ENCODE data around the gene CSTF1.
A peak's percentile ranks its signal among the peaks of the same experiment; 100 is the strongest.

CSTF1 gene

DNA sequence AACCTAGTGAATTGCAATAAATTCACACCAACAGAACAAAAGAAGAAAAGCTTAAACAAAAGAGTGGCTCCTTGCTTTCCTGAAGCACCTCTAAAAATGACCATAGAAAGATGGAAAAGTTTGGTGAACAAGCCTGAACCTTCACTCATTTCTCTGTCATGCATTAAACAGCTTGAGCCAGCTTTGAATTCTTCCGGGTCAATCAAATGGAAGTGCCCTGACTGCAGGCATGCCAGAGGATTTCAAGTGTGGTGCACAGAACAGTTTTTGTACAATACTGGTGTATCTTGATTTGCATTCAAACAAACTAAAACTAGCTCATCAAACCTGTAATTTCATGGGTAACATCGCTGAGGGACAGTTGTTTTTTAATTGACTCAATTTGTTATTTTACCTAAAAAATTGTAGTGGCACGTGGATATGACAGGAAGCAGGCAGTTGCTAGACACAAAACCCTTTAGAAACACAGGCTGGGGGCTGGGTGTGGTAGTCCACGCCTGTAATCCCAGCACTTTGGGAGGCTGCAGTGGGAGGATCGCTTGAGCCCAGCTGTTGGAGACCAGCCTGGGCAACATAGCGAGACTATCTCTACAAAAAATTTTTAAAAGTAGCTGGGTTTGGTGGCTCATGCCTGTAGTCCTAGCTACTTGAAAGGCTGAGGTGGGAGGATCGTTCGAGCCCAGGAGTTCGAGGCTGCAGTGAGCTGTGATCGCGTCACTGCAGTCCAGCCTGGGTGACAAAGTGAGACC lies 28.7 kb downstream of the CSTF1 start:
- TF ChIP-seq, protein P1, sequence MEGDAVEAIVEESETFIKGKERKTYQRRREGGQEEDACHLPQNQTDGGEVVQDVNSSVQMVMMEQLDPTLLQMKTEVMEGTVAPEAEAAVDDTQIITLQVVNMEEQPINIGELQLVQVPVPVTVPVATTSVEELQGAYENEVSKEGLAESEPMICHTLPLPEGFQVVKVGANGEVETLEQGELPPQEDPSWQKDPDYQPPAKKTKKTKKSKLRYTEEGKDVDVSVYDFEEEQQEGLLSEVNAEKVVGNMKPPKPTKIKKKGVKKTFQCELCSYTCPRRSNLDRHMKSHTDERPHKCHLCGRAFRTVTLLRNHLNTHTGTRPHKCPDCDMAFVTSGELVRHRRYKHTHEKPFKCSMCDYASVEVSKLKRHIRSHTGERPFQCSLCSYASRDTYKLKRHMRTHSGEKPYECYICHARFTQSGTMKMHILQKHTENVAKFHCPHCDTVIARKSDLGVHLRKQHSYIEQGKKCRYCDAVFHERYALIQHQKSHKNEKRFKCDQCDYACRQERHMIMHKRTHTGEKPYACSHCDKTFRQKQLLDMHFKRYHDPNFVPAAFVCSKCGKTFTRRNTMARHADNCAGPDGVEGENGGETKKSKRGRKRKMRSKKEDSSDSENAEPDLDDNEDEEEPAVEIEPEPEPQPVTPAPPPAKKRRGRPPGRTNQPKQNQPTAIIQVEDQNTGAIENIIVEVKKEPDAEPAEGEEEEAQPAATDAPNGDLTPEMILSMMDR (IDR thresholded peaks at IDR 0.05) = no peak
- Histone ChIP-seq H3K27me3 (no peaks in the 10 kb centered on the region), H3K27ac (no peak overlapping the region), H3K4me3 (no peak overlapping the region), H3K9me3 (no peaks in the 10 kb centered on the region), H3K4me1 (no peaks in the 10 kb centered on the region), H3K36me3 (peaks cover 0 to 18% (median 0%) of the 10 kb centered on the region in 3 donors)
- DNase-seq = peak in 1 of 2 donors; percentile 16
- intact Hi-C loops (cut with DNase I; ENCODE audit: low total_unique reads) = no loop called here

DNA sequence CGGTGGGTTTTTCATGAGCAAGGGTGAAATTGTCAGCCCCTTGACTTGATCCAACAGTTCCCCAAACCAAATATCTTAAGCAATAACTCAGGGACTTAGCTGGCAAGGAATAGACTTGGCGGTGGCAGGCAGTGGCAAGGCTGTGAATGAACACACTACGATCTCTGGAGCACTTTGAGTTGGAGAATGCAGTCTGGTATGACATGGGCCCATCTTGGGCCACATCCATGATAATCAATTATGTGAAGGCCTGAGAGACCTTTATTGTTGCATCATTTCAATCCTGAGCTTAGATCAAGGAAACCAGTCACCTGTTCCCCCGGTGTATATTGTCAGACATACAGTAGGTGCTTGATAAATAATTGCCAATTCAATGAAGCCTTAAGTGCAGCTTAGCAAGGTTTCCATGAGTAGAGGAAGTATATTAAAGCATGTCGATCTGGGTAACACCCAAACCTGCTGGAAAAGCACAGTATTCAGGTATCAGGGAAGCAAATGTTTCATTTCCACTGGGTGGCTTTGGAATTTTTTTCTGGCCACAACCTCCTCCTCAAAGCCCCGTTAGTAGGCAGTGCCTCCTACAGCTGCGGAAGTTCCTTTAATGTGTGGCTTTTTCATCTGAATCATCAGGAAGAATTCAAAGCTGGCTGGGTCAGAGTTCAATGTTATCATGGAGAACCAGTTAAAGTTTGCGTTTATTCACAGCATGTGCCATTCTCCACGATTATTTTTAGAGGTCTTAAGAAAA lies 29.8 kb downstream of the CSTF1 start:
- TF ChIP-seq, protein P1 (IDR thresholded peaks at IDR 0.05) = no peak
- intact Hi-C loops (cut with DNase I; ENCODE audit: low total_unique reads) = no loop called here
- H3K4me3 ChIP-seq = no peak overlapping the region
- H3K4me1 ChIP-seq = no peaks in the 10 kb centered on the region
- peak in 1 of 2 donors; percentile 20 for DNase-seq
- no peaks in the 10 kb centered on the region for H3K9me3 ChIP-seq
- no peaks in the 10 kb centered on the region for H3K27me3 ChIP-seq
- H3K27ac ChIP-seq = no peak overlapping the region
- peaks cover 0 to 12% (median 0%) of the 10 kb centered on the region in 3 donors for H3K36me3 ChIP-seq

GRCh38 chr20:56422824-56423189 lies 30.4 kb downstream of the CSTF1 start:
- TF ChIP-seq, protein P1 (IDR thresholded peaks at IDR 0.05) = no peak
- H3K4me3 ChIP-seq = no peak overlapping the region
- H3K27ac ChIP-seq = no peak overlapping the region
- H3K36me3 ChIP-seq = peaks cover 0 to 6% (median 0%) of the 10 kb centered on the region in 3 donors
- H3K27me3 ChIP-seq = no peaks in the 10 kb centered on the region
- H3K9me3 ChIP-seq = no peaks in the 10 kb centered on the region
- peak in 1 of 2 donors; percentile 34 for DNase-seq
- H3K4me1 ChIP-seq = no peaks in the 10 kb centered on the region
- intact Hi-C loops (cut with DNase I; ENCODE audit: low total_unique reads) = no loop called here

DNA sequence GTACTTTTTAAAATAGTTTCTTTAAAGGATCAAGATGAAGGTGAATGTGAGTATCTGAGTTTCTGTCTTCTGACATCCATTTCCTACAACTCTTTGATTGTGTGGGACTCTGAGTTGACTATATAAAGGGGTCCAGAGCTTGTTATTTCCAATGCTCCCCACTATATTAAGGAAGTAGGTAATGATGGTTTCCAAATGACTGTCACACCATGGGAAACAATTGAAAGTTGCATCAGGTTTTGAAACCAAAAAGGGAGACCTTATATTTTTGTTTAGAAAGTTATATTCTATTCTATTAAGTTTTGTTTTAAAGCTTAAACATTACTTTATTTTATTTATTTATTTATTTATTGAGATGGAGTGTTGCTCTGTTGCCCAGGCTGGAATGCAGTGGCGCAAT lies 30.8 kb downstream of the CSTF1 start:
- Histone ChIP-seq H3K27me3 (no peaks in the 10 kb centered on the region), H3K36me3 (peaks cover 0 to 2% (median 0%) of the 10 kb centered on the region in 3 donors), H3K4me1 (no peaks in the 10 kb centered on the region), H3K4me3 (no peak overlapping the region), H3K27ac (no peak overlapping the region), H3K9me3 (no peaks in the 10 kb centered on the region)
- no peak for DNase-seq
- intact Hi-C loops (cut with DNase I; ENCODE audit: low total_unique reads) = no loop called here
- TF ChIP-seq, protein P1 (IDR thresholded peaks at IDR 0.05) = no peak

DNA sequence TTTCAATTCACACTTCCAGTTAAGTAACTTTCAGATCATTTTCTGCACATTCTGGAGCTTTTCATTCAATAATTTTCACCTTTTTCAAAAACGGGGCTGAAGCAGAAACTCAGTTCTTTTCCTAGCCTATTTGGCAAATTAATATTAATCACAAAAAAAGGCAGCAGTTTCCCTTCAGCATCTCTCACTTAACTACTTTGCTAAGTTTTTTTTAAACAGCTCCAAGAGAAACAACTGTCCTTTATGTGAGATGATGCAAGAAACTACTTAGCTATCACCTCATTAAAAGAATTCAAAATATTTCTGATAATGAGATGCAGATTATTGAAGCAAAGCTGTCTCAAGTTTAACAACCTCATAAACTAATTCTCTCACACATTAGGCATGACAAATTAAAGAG lies 31.4 kb downstream of the CSTF1 start:
- Histone ChIP-seq H3K36me3 (no peaks in the 10 kb centered on the region), H3K9me3 (no peaks in the 10 kb centered on the region), H3K27me3 (no peaks in the 10 kb centered on the region), H3K4me3 (no peak overlapping the region), H3K27ac (no peak overlapping the region), H3K4me1 (no peaks in the 10 kb centered on the region)
- TF ChIP-seq, protein P1 (IDR thresholded peaks at IDR 0.05) = no peak
- no peak for DNase-seq
- intact Hi-C loops (cut with DNase I; ENCODE audit: low total_unique reads) = no loop called here
